HPDE6-E6E7 (cell line): ENCODE results near the gene PDK1.
"Not testable (repeated sequence)": the region's sequence is repeated elsewhere in the genome, so short reads cannot be mapped to it uniquely, and the experiment has no call there.

Experiments used
- DNase-seq: peaks from one replicate; pipeline ENCODE4 v3.0.0; 2011; ENCODE audit warnings: missing footprints; ENCODE audit errors: extremely low spot score

PDK1 gene

GRCh38 chr2:172552547-172553291, 3.2 kb upstream of the PDK1 start:
- no peak for DNase-seq

- no peak for DNase-seq
These were observed 1.3 kb upstream of the PDK1 start for GRCh38 chr2:172554352-172555271.

- DNase-seq = no peak
These were observed 693 bp upstream of the PDK1 start for GRCh38 chr2:172555272-172555521.

- DNase-seq = peak; percentile 19
These were observed 569 bp downstream of the PDK1 start for GRCh38 chr2:172556284-172557033.

- DNase-seq = no peak
These were observed 2.5 kb downstream of the PDK1 start for GRCh38 chr2:172558372-172558771.

GRCh38 chr2:172560721-172561120, 4.8 kb downstream of the PDK1 start:
- DNase-seq = no peak

- DNase-seq = no peak
These were observed 5.4 kb downstream of the PDK1 start for GRCh38 chr2:172561270-172561669.

GRCh38 chr2:172562298-172562697, 6.4 kb downstream of the PDK1 start:
- no peak for DNase-seq

GRCh38 chr2:172564376-172564775, 8.5 kb downstream of the PDK1 start:
- DNase-seq = no peak

GRCh38 chr2:172571245-172571644, 15.4 kb downstream of the PDK1 start:
- no peak for DNase-seq

GRCh38 chr2:172572981-172573380, 17.1 kb downstream of the PDK1 start:
- no peak for DNase-seq

- DNase-seq = no peak
These were observed 19.1 kb downstream of the PDK1 start for GRCh38 chr2:172574965-172575364.

- no peak for DNase-seq
These were observed 22.2 kb downstream of the PDK1 start for GRCh38 chr2:172578054-172578453.

GRCh38 chr2:172578860-172579512, 23.1 kb downstream of the PDK1 start:
- no peak for DNase-seq

GRCh38 chr2:172580544-172580943, 24.7 kb downstream of the PDK1 start:
- no peak for DNase-seq

- DNase-seq = no peak
These were observed 26.8 kb downstream of the PDK1 start for GRCh38 chr2:172582656-172583055.

- no peak for DNase-seq
These were observed 30.5 kb downstream of the PDK1 start for GRCh38 chr2:172586245-172586891.

GRCh38 chr2:172587231-172587630, 31.3 kb downstream of the PDK1 start:
- DNase-seq = not testable (repeated sequence)

- DNase-seq = no peak
These were observed 33.0 kb downstream of the PDK1 start for GRCh38 chr2:172588931-172589330.

- not testable (repeated sequence) for DNase-seq
These were observed 35.5 kb downstream of the PDK1 start for GRCh38 chr2:172591386-172591785.

- not testable (repeated sequence) for DNase-seq
These were observed 36.3 kb downstream of the PDK1 start for GRCh38 chr2:172592190-172592589.
